ENCODE results near the gene DNAH6.
"Not testable (repeated sequence)": the region's sequence is repeated elsewhere in the genome, so short reads cannot be mapped to it uniquely, and the experiment has no call there.

Gene DNAH6

DNA sequence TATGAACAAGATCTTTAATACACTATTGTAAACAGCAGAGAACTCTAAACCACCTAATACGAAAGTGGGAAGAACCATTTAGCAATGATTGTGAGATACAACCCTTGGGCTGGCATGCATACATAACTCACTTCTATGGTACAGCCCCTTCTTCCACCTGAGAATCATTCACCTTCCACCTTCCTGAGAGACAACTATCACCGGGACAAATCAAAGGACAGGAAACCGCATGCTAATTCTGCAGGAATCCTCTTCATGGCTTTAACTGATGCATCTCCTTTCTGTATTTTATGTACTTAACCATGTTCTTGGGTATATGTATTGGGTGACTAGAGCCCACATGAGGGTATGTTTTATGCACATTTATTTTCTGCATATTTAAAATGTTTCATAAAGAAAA lies 241.3 kb downstream of the DNAH6 start:
- no peak for DNase-seq

- no peak for DNase-seq
Observed at GRCh38 chr2:84766791-84767190, 250.5 kb downstream of the DNAH6 start.

DNA sequence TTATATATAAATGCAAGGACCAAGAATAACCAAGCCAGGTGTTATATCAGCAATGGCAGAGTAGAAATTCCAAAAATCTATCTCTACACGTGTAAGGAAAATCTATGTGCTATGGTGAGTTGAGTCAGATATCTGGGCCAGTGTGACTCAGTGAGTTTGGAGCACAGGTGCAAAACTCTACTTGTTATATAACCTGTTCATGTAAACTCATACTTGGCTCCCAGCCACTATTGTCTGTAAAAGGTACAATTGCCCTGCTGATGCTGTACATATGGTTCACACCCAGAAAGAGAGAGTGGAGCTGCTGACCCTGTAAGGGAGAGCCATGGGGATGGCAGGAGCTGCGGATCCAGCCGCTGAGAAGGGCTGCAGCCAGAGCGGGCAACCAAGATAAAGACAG lies 252.5 kb downstream of the DNAH6 start:
- DNase-seq = no peak

DNA sequence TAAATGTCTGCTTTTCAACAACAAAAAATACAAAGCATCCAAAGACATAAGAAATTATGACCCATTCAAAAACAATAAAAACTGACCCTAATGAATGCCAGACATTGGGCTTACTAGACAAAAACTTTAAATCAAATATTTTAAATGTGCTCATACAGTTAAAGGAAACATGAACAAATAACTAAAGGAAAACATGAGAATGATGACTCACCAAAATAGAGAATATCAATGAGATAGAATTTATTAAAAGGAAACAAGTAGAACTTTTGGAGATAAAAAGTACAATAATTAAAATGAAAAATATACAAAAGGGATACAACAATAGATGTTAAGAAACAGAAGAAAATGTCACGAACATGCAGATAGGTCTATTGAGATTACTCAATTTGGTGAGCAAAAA lies 254.0 kb downstream of the DNAH6 start:
- no peak for DNase-seq

- no peak for DNase-seq
Observed at GRCh38 chr2:84771251-84771650, 255.0 kb downstream of the DNAH6 start.

DNA sequence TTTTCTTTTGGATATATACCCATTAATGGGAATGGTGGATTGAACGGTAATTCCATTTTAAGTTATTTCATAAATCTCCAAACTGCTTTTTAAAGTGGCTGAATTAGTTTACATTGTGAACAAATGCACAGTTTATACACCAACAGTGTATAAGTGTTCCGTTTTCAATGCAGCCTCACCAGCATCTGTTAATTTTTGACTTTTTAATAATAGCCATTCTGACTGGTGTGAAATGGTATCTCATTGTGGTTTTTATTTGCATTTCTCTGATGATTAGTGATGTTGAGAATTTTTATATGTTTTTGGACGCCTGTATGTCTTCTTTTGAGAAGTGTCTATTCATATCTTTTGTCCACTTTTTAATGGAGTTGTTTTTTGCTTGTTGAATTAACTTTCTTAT lies 257.3 kb downstream of the DNAH6 start:
- not testable (repeated sequence) for DNase-seq

GRCh38 chr2:84776011-84776410 lies 259.7 kb downstream of the DNAH6 start:
- DNase-seq = no peak

- no peak for DNase-seq
Observed at GRCh38 chr2:84778911-84779690, 262.8 kb downstream of the DNAH6 start.

GRCh38 chr2:84779781-84780180 lies 263.5 kb downstream of the DNAH6 start:
- DNase-seq = no peak

- DNase-seq = no peak
Observed at GRCh38 chr2:84781942-84782716, 265.8 kb downstream of the DNAH6 start.

DNA sequence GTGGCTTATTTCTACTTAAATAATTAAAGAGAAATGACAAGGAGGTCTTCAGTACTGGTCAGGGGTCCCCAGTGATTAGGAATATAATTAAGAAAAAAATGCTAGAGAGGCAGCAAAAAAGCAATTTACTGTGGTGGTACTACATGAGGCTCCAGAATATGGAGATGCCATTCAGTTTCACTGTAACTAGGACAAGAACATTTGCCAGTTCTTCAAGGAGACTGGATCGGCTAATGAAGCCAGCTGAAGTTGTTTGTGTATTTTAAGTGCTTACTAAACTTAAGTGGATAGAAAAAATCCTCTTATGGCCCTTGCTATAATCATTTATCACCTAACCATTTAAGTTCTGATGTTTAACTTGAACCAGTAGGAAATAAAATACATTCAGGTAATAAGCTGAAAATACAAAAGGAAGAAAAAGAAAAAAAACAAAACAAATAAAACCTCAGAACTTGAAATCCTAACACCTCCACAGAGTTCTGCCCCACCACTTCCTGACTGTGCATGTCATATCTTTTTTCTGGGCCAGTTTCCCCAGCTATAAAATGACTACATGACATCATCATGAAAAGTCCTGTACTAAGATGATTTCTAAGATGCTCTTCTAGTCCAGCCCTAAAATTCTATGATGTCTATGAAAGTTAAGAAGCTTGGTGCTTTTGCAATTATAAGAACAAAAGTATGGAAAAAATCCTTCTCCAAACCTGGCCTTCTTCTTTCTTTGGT lies 266.6 kb downstream of the DNAH6 start:
- no peak for DNase-seq

GRCh38 chr2:84785950-84786349 lies 269.7 kb downstream of the DNAH6 start:
- DNase-seq = no peak

GRCh38 chr2:84786601-84787000 lies 270.3 kb downstream of the DNAH6 start:
- no peak for DNase-seq

- no peak for DNase-seq
Observed at GRCh38 chr2:84788027-84788426, 271.7 kb downstream of the DNAH6 start.

DNA sequence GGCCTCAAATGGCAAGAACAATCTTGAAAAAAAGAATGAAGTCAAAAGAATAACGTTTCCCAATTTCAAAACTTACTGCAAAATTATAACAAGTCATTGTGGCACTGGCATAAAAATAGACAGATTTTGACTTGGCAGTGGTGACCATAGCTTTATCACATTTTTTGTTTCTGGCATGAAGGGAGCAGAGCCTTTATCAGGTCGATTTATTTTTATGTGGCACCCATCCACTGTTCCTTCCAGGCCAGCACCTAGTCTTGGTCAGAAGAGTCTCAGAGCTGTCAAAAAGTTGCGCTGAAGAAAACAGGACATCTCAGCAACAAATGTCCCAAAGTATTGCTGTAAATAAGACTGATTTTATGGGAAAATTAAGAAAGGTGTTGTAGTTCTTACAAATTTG lies 272.2 kb downstream of the DNAH6 start:
- no peak for DNase-seq

GRCh38 chr2:84792856-84793522 lies 276.7 kb downstream of the DNAH6 start:
- no peak for DNase-seq

DNA sequence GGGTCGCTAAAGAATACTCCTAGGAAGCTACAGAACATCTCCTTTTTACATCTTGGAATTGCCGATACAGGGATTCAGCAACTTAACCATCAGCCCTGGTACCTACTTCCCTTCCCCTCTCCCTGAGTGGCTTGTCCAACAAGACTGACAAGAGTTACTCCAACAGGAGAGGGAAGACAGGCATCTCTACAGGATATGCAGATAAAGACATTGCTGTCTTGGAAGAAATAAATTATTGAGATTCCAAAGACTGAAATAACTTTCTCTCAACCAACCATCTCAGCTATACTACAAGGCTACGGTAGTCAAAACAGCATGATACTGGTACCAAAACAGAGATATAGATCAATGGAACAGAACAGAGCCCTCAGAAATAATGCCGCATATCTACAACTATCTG lies 277.3 kb downstream of the DNAH6 start:
- no peak for DNase-seq

GRCh38 chr2:84796798-84797197 lies 280.5 kb downstream of the DNAH6 start:
- DNase-seq = no peak

- no peak for DNase-seq
Observed at GRCh38 chr2:84797271-84797670, 281.0 kb downstream of the DNAH6 start.

DNA sequence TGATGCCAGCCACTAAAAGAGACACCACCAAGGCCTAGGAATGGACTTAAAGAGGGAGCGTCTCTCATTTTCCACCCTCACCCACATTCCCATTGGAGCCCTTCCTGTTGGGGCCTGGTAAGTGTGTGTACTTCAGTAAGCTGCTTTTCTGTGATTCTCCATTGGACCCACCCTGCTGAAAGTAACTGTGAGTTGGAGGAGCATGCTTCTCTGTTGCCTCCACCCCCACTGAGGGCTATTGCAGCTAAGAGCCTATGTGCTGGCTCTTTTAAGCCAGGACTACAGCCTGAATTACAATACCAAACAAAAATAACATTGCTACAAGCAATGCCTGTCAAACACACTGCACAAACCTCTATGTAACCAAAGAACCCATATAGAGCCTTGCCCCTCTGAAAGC lies 283.5 kb downstream of the DNAH6 start:
- DNase-seq = no peak

DNA sequence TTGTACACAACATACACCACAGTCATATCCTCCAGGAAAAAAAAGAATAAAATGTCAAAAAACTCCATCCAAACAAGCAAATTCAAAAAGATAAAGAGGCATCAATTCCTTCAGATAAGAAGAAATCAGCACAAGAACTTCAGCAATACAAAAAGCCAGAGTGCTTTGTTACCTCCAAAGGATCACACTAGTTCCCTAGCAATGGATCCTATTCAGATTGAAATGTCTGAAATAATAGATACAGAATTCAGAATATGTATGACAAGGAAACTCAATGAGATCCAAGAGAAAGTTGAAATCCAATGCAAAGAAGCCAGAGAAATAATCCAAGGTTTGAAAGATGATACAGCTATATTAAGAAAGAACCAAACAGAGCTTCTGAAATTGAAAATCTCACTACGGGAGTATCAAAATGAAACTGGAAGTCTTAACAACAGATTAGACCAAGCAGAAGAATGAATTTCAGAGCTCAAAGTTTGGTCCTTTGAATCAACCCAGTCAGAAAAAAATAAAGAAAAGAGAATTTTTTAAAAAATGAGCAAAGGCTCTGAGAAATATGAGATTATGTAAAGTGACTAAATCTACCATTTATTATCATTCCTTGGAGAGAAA lies 284.0 kb downstream of the DNAH6 start:
- no peak for DNase-seq

- DNase-seq = no peak
Observed at GRCh38 chr2:84801811-84802210, 285.5 kb downstream of the DNAH6 start.

All from fibroblast of skin of right quadriceps (primary cell).